NK-92 (cell line): ENCODE measurements around the gene ANXA2.

Experiments
- DNase-seq: peaks from one replicate; lab custom pipeline; 2025; ENCODE audit not compliant: unreplicated experiment; lab: John Stamatoyannopoulos, UW

The ANXA2 gene

GRCh38 chr15:60390871-60391501 lies 6.8 kb downstream of the ANXA2 start:
- DNase-seq = no peak

GRCh38 chr15:60390231-60390630 lies 7.6 kb downstream of the ANXA2 start:
- no peak for DNase-seq

- no peak for DNase-seq
Measured at GRCh38 chr15:60389261-60390077, 8.3 kb downstream of the ANXA2 start.

GRCh38 chr15:60387321-60387720 lies 10.5 kb downstream of the ANXA2 start:
- no peak for DNase-seq

- no peak for DNase-seq
Measured at GRCh38 chr15:60386615-60387014, 11.2 kb downstream of the ANXA2 start.

- DNase-seq = no peak
Measured at GRCh38 chr15:60385620-60386552, 11.9 kb downstream of the ANXA2 start.

- DNase-seq = no peak
Measured at GRCh38 chr15:60384526-60385126, 13.2 kb downstream of the ANXA2 start.

- DNase-seq = no peak
Measured at GRCh38 chr15:60384053-60384452, 13.7 kb downstream of the ANXA2 start.

GRCh38 chr15:60382773-60383674 lies 14.8 kb downstream of the ANXA2 start:
- DNase-seq = no peak

- no peak for DNase-seq
Measured at GRCh38 chr15:60381148-60381788, 16.5 kb downstream of the ANXA2 start.

GRCh38 chr15:60379525-60380274 lies 18.1 kb downstream of the ANXA2 start:
- no peak for DNase-seq

GRCh38 chr15:60379185-60379524 lies 18.6 kb downstream of the ANXA2 start:
- no peak for DNase-seq

- no peak for DNase-seq
Measured at GRCh38 chr15:60376677-60377095, 21.1 kb downstream of the ANXA2 start.

GRCh38 chr15:60375306-60375705 lies 22.5 kb downstream of the ANXA2 start:
- no peak for DNase-seq

GRCh38 chr15:60374628-60375081 lies 23.1 kb downstream of the ANXA2 start:
- no peak for DNase-seq

GRCh38 chr15:60374209-60374608 lies 23.6 kb downstream of the ANXA2 start:
- no peak for DNase-seq

- DNase-seq = no peak
Measured at GRCh38 chr15:60373745-60374144, 24.0 kb downstream of the ANXA2 start.

- no peak for DNase-seq
Measured at GRCh38 chr15:60373327-60373726, 24.5 kb downstream of the ANXA2 start.

GRCh38 chr15:60372756-60373155 lies 25.0 kb downstream of the ANXA2 start:
- DNase-seq = no peak
